Left lung (tissue), 10 donors: Measurements from ENCODE around the gene ITCH. TPM values are rescaled to one million over a fixed set of nuclear protein-coding genes. Genes with fewer than 3 reads are reported as not detected.
"Not testable (repeated sequence)": the region's sequence is repeated elsewhere in the genome, so short reads cannot be mapped to it uniquely, and the experiment has no call there.

Experiments
- ATAC-seq: fragments of 200-7000 bp; cut with Tn5 transposase; one replicate; pipeline ENCODE4 v1.9.1; 2020; ENCODE audit warnings: moderate library complexity
- DNase-seq, 4 donors: peaks; one replicate each; pipeline ENCODE4 v3.0.0-alpha.2; 2013 to 2020
- H3K27ac ChIP-seq, 2 donors: fragments of 200-600 bp; sonication (generic) in 1 of 2; one replicate each; pipeline versions ENCODE4 v1.5.0 to v1.8.0; 2020 to 2021
- H3K27me3 ChIP-seq, 2 donors: fragments of 200-600 bp; sonication (generic) in 1 of 2; one replicate each; pipeline versions ENCODE4 v1.5.0 to v1.8.0; 2020 to 2021
- H3K36me3 ChIP-seq, 2 donors: fragments of 200-600 bp; sonication (generic) in 1 of 2; one replicate each; pipeline versions ENCODE4 v1.5.0 to v1.8.0; 2020 to 2021
- H3K4me1 ChIP-seq, 2 donors: fragments of 200-600 bp; one replicate each; pipeline ENCODE4 v1.8.0; 2021
- H3K4me3 ChIP-seq, 2 donors: fragments of 200-600 bp; sonication (generic) in 1 of 2; one replicate each; pipeline versions ENCODE4 v1.5.0 to v1.8.0; 2020 to 2021; ENCODE audit warnings: mild to moderate bottlenecking in 1 of 2
- H3K9me3 ChIP-seq, 2 donors: fragments of 200-600 bp; sonication (generic) in 1 of 2; one replicate each; pipeline versions ENCODE4 v1.5.0 to v1.8.0; 2020 to 2021
- CTCF ChIP-seq, 2 donors: fragments of 200-600 bp; sonication (generic) in 1 of 2; IDR thresholded peaks; one replicate each; pipeline versions ENCODE4 v1.5.0 to v1.8.0; 2021; ENCODE audit warnings: antibody characterized with exemption in 2 of 2
- intact Hi-C, 2 donors: fragments of 100-400 bp; cut with DNase I; formaldehyde crosslinking; loops; one replicate each; pipeline versions ENCODE4 v1.11.2 to v1.14.2; 2022
- polyA plus RNA-seq, 6 donors: library from polyadenylated mRNA; unstranded; fragments of 120-200 nt; gene quantifications; one replicate each; pipeline ENCODE4 v1.2.1, GENCODE V29; 2013; ENCODE audit not compliant: insufficient read length in 6 of 6
- total RNA-seq, 2 donors: library from RNA; stranded (reverse); fragmentation: NEBNext Ultra II Directional; extraction: Animal tissue kit (Norgen Biotek cat#: 25700); gene quantifications; one replicate each; pipeline ENCODE4 v1.2.1, GENCODE V29; 2021
- donor health status: DM: no; HTN: yes; CAD: no.
- donor health status: DM: no; HTN: no; CAD: no.

ITCH gene
- total and polyA plus RNA-seq, 8 donors, result 36.2 to 59.6 (median 44.4) TPM

GRCh38 chr20:34337982-34338726 is 24.9 kb upstream of the ITCH start:
- Histone ChIP-seq H3K27ac (no peak overlapping the region), H3K9me3 (no peaks in the 10 kb centered on the region), H3K4me3 (no peak overlapping the region), H3K4me1 (no peaks in the 10 kb centered on the region), H3K27me3 (no peaks in the 10 kb centered on the region), H3K36me3 (no peaks in the 10 kb centered on the region)
- intact Hi-C loops, result no loop called here
- ATAC-seq (no peak), DNase-seq (no peak)
- no peak for TF ChIP-seq CTCF (IDR thresholded peaks at IDR 0.05)

- DNase-seq, H3K4me1 ChIP-seq, intact Hi-C loops, H3K36me3 ChIP-seq, ATAC-seq, H3K4me3 ChIP-seq, H3K27ac ChIP-seq, H3K27me3 ChIP-seq, H3K9me3 ChIP-seq: not testable (repeated sequence)
Observed at GRCh38 chr20:34340726-34341125, 22.3 kb upstream of the ITCH start.

GRCh38 chr20:34341199-34341598 is 21.9 kb upstream of the ITCH start:
- DNase-seq, H3K9me3 ChIP-seq, H3K4me3 ChIP-seq, intact Hi-C loops, H3K36me3 ChIP-seq, ATAC-seq, H3K4me1 ChIP-seq, H3K27me3 ChIP-seq, H3K27ac ChIP-seq: not testable (repeated sequence)

GRCh38 chr20:34343458-34344211 is 19.4 kb upstream of the ITCH start:
- Histone ChIP-seq H3K27ac (no peak overlapping the region), H3K27me3 (no peaks in the 10 kb centered on the region), H3K4me3 (no peak overlapping the region), H3K4me1 (no peaks in the 10 kb centered on the region), H3K36me3 (no peaks in the 10 kb centered on the region), H3K9me3 (no peaks in the 10 kb centered on the region)
- DNase-seq, result no peak
- TF ChIP-seq CTCF (IDR thresholded peaks at IDR 0.05), result no peak
- intact Hi-C loops, result no loop called here
- ATAC-seq, result no peak

DNA sequence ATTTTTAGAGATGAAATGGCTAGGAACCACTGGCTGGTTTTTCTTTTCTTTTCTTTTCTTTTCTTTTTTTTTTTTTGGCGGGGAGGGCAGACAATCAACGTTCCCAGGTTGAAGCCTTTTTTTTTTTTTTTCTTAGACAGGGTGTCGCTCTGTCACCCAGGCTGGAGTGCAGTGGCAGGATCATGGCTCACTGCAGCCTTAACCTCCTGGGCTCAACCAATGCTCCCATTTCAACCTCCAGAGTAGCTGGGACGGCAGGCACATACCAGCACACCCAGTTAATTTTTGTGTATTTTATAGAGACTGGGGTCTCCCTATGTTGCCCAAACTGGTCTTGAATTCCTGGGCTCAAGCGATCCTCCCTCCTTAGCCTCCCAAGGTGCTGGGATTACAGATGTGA is 18.8 kb upstream of the ITCH start:
- no peak overlapping the region for H3K27ac ChIP-seq
- intact Hi-C loops, result no loop called here

More for the DNA sequence above, 18.8 kb upstream of the ITCH start:
- no peak for TF ChIP-seq CTCF (IDR thresholded peaks at IDR 0.05)
- no peaks in the 10 kb centered on the region for H3K36me3 ChIP-seq
- no peak overlapping the region for H3K4me3 ChIP-seq
- H3K4me1 ChIP-seq, result no peaks in the 10 kb centered on the region
- ATAC-seq (no peak), DNase-seq (no peak)
- H3K9me3 ChIP-seq, result no peaks in the 10 kb centered on the region
- H3K27me3 ChIP-seq, result no peaks in the 10 kb centered on the region
